HFFc6 (cell line): ENCODE results near the gene ZBED4. TPM values are rescaled to one million over a fixed set of nuclear protein-coding genes. Genes with fewer than 3 reads are reported as not detected.

Experiments
- DNase-seq: peaks from one replicate; pipeline ENCODE4 v3.0.0-alpha.2; 2018
- H3K27ac Mint-ChIP-seq: 2 replicates; pipeline ENCODE4 v1.8.0; 2020; ENCODE audit warnings: mild to moderate bottlenecking, mixed read lengths
- H3K27me3 Mint-ChIP-seq: 2 replicates; pipeline ENCODE4 v1.8.0; 2021; ENCODE audit warnings: mild to moderate bottlenecking, moderate library complexity, mixed read lengths; ENCODE audit not compliant: insufficient read depth
- H3K36me3 Mint-ChIP-seq: 2 replicates; pipeline ENCODE4 v1.8.0; 2021; ENCODE audit warnings: low read depth, mixed read lengths
- H3K4me1 Mint-ChIP-seq: 2 replicates; pipeline ENCODE4 v1.8.0; 2020; ENCODE audit warnings: low read depth, mixed read lengths
- H3K4me3 Mint-ChIP-seq: 2 replicates; pipeline ENCODE4 v1.8.0; 2020; ENCODE audit warnings: mild to moderate bottlenecking, moderate library complexity, mixed read lengths
- H3K9me3 Mint-ChIP-seq: 2 replicates; pipeline ENCODE4 v1.8.0; 2020; ENCODE audit warnings: mild to moderate bottlenecking, mixed read lengths
- total RNA-seq, 6 experiments: library from RNA; stranded (reverse); fragmentation: NEBNext Ultra II Directional; extraction: Animal tissue kit (Norgen Biotek cat#: 25700); gene quantifications; 2 replicates in 1 of 6; 3 replicates in 5 of 6; pipeline ENCODE4 v1.2.3, GENCODE V29; 2021
- TF ChIP-seq, protein P1 (sequence below): fragments of 200-600 bp; sonication (generic); IDR thresholded peaks from 2 replicates; pipeline ENCODE4 v1.5.0; 2021; ENCODE audit warnings: antibody characterized with exemption, mild to moderate bottlenecking

Gene ZBED4
- total RNA-seq, 6 experiments from 2014 or later, result 7.9 to 10.9 (median 9.0) TPM

GRCh38 chr22:49838771-49839717 is 14.6 kb upstream of the ZBED4 start:
- Mint-ChIP-seq H3K9me3 (no peaks in the 10 kb centered on the region), H3K36me3 (no peaks in the 10 kb centered on the region; the same call in 1 of the 2 replicates), H3K4me3 (no peak overlapping the region), H3K27me3 (peaks cover 25% of the 10 kb centered on the region), H3K4me1 (no peaks in the 10 kb centered on the region), H3K27ac (no peak overlapping the region)
- DNase-seq, result no peak
- TF ChIP-seq, protein P1, sequence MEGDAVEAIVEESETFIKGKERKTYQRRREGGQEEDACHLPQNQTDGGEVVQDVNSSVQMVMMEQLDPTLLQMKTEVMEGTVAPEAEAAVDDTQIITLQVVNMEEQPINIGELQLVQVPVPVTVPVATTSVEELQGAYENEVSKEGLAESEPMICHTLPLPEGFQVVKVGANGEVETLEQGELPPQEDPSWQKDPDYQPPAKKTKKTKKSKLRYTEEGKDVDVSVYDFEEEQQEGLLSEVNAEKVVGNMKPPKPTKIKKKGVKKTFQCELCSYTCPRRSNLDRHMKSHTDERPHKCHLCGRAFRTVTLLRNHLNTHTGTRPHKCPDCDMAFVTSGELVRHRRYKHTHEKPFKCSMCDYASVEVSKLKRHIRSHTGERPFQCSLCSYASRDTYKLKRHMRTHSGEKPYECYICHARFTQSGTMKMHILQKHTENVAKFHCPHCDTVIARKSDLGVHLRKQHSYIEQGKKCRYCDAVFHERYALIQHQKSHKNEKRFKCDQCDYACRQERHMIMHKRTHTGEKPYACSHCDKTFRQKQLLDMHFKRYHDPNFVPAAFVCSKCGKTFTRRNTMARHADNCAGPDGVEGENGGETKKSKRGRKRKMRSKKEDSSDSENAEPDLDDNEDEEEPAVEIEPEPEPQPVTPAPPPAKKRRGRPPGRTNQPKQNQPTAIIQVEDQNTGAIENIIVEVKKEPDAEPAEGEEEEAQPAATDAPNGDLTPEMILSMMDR, result no peak

GRCh38 chr22:49845241-49845640 is 8.4 kb upstream of the ZBED4 start:
- Mint-ChIP-seq H3K9me3 (no peaks in the 10 kb centered on the region), H3K27me3 (peaks cover 46% of the 10 kb centered on the region), H3K36me3 (no peaks in the 10 kb centered on the region), H3K27ac (no peak overlapping the region), H3K4me1 (no peaks in the 10 kb centered on the region), H3K4me3 (no peak overlapping the region)
- DNase-seq, result no peak
- TF ChIP-seq, protein P1, result no peak

DNA sequence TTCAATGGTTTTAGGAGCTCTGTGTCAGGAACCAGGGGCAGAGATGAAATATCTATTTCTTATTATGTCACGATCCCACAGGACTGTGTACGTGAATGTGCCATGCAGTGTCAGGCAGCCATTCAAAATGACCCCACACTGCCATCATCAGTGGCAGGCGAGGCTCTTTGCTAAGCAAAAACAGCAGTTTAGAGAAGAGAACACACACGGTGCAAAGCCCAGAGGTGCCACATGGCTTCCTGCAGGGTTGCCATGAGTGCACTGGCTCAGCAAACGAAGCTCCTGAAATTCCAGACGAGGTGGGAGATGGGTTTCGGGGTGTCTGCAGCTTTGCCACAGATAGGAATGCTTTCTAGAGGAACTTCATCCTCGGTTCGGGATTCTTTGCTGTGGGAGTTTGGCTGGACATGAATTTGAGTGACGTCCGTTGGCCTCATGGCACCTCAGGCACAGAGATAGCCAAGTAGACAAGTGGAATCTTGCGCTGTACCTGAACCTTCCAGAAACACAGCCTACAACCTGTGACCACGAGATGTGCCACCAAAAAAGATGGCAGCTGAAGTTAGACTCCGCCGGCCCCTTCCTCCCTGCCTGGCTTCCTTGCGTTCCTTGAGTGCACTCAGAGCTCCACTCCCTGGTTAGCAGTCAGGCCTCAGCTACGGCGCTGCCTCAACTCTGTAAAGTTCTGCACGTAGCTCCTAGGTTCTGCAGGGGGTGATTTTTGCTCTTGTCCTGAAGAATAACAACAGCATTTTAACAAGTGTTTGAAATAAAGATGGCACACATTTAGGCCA is 7.8 kb upstream of the ZBED4 start:
- Mint-ChIP-seq H3K27ac (no peak overlapping the region), H3K27me3 (peaks cover 51% of the 10 kb centered on the region), H3K4me1 (0 out of 2 replicates have a peak, but pooled peaks cover 2% of the 10 kb centered on the region), H3K9me3 (no peaks in the 10 kb centered on the region), H3K4me3 (no peak overlapping the region), H3K36me3 (no peaks in the 10 kb centered on the region)
- DNase-seq, result no peak
- TF ChIP-seq, protein P1, result no peak

DNA sequence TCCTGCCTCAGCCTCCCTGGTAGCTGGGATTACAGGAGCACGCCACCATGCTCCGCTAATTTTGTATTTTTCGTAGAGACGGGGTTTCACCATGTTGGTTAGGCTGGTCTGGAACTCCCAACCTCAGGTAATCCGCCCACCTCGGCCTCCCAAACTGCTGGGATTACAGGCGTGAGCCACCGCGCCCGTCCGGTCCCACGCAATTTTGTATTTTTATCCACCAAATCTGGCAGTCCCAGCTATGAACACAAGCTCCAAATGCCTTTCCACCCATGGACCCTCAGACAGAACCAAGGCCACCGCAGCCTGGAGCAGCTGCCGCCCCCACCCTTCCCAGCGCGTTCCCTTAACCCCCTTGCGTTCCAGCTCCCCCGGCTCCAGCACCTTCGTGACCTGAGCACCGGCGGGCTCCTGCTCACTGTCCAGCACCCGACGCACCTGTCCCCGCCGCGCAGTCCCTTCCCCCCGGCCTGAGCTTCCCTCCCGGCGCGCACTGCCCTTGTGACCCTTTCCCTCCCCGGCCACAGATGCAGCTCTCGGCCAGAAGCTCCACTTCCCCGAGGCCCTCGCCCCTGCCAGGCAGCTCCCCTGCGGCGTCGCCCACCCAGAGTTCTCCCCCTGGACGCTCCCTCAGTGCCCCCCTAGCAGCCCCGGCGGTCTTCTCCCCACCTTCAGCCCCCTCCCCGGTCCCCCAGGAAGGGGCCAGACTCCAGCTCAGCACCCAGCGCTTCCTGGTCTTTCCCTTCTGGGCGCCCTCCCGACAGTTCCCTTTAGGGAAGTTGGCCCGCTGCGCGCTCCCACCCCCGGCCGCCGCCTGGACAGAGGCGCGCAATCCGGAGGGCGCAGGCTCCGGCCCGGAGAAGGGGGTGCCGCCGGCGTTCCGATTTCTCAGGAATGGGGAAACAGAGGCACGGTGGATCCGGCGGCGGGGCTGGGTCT is 5.6 kb upstream of the ZBED4 start:
- no peak for DNase-seq
- peaks cover 48% of the 10 kb centered on the region for H3K27me3 Mint-ChIP-seq
- TF ChIP-seq, protein P1, result no peak
- no peaks in the 10 kb centered on the region for H3K36me3 Mint-ChIP-seq
- peaks cover 9% of the 10 kb centered on the region; the same call in 1 of the 2 replicates for H3K4me1 Mint-ChIP-seq
- H3K9me3 Mint-ChIP-seq, result no peaks in the 10 kb centered on the region
- no peak overlapping the region for H3K27ac Mint-ChIP-seq
- no peak overlapping the region for H3K4me3 Mint-ChIP-seq

DNA sequence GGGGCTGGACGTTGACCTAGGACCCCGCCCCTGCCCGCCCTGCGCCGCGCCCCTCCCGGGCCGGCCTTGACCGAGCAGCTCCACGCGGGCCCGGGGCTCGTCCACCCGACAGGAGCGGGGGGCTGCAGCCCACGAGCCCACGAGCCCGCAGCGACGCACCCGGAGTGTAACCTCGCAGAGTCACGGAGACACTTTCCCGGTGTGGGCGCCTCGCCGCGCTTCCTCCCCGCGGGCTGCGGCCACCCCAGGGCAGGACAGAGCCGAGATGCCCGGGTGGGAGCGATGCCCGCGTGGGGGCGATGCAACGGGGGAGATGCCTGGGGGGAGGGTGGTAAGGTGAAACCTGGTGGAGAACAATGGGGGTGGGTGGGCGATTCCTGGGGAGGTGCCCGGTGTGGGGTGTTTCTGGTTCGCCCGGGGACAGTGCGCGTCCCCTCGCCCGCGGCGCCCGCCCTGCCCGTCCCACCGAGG is 4.9 kb upstream of the ZBED4 start:
- TF ChIP-seq, protein P1, result no peak
- Mint-ChIP-seq H3K36me3 (no peaks in the 10 kb centered on the region), H3K9me3 (no peaks in the 10 kb centered on the region), H3K27me3 (peaks cover 47% of the 10 kb centered on the region), H3K4me3 (no peak overlapping the region), H3K27ac (no peak overlapping the region), H3K4me1 (peaks cover 9% of the 10 kb centered on the region; the same call in 1 of the 2 replicates)
- DNase-seq, result no peak
